ENCODE data around the gene ARMC2. TPM values are rescaled to one million over a fixed set of nuclear protein-coding genes. Genes with fewer than 3 reads are reported as not detected.
"Not testable (repeated sequence)": the region's sequence is repeated elsewhere in the genome, so short reads cannot be mapped to it uniquely, and the experiment has no call there.

Gene ARMC2
- total RNA-seq, 1 donor from 2014 or later: 2.8 TPM

DNA sequence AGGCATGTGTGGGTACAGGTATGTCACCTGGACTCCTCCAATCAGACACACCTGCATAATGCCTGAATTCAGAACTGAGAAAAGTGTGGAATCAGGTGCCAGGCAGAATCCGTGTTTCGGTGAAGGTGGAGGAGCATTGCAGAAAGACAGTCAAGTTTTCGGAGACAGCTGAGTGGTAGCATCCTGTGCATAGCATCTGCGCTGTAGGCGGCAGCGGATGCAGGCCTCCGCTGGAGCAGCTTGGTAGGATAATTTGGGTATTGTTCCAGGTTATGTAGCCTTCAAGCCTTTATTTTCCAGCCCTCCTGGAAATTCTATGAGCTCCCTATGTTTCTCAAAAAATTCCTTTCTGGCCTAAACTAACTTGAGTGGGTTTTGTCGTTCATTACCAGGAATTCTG lies 15.5 kb upstream of the ARMC2 start:
- no peak for DNase-seq

DNA sequence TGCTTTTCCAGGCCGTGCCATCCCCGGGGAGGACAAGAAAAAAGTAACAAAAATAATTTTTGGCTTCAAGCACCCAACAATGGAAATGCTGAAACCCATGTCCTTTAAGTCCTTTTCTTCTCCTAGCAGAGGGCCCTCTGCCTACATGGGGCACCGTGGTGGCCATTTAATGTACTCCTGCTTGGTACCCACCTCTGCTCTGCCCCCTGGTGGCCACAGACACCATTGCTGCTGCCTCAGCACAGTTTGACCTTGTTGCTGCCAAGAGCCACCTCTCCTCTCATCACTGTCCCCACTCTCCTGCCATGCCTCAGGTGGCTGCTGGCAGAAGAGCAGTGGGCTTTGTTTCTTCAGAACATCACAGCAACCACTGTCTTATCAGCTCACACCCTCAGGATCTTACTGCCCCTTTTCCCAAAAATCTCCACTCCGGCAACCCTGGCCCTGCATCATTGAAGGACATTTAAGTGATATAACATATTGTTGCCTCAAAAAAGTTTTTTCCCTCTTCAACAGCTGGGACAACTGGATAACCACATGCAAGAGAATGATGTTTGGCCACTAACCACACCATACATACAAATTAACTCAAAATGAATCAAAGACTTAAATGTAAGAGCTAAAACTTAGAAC lies 12.9 kb upstream of the ARMC2 start:
- peak; percentile 88 for DNase-seq

DNA sequence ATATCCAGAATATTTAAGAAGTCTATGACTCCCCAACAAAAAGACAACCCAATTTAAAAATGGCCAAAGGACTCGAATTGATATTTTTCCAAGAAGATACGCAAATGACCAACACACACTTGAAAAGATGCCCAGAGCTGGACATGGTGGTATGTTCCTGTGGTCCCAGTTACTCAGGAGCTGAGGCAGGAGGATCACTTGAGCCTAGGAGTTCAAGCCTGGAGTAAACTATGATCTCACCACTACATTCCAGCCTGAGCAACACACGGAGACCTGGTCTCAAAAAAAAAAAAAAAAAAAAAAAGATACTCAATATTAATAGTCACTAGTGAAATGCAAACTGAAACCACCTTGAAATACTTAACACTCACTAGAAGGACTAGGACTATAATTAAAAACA lies 12.2 kb upstream of the ARMC2 start:
- no peak for DNase-seq

DNA sequence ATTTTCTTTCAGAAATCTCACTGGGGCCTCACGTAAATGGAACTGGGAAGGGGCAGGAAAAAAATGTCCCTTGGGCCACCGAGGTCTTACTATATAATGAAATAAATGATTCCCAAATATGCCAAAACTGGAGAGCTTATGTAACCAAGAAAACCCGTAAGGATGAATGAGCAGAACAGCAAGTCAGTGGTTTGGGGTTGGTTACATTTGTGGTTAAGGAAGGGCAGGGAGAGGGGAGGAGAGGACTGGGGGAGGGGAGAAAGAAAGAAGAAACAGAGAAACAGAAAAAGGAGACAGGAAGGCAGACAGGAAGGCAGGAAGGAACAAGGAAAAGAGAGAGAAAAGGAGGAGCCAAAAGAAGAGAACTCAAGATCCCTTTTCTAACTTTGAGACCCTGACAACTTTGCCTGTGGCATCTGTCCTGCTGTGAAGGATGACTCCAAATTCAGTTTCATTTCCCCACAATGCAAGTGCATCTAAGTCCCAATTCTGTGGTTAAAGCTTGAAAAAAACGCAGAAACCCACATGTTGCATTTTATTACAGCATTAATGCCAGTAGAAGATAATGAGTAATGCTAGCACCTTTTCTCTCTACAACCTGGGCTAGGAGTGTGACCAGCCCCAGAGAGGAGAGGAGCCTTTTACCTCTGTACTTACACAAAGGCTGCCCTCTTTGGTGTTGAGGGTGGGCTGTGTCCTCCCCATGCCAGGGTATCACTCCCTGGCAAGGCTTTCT lies 10.8 kb upstream of the ARMC2 start:
- DNase-seq: no peak

DNA sequence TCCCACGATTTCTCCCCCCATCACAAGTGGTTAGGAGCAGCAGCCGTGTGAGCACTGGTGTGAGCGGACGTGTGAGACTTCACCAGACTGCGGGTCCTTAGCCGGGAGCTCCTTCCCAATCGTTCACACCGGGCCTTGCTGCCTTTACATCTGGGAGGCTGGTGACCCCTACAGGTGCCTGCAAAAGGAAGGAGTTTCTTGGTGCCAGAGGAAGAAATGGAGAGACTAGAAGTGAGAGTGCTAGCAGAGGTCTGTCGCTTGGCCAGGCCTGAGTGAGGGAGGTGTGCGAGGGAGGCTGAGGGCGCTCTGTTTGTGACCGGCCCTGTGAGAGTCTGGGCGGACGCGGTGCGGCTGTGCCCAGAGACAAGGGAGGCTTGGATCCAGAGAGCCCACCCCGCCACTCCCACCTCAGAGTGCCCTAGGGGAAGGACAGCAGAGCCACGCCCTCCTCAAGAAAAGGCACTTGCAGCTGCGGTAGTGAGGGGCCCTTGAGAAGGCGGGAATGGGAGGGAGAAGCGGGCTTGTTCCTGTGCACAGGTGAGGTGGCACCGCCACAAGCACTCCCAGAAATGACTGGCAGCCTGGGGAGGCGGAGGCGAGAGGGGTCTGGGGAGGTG lies 10.0 kb upstream of the ARMC2 start:
- peak; percentile 64 for DNase-seq

DNA sequence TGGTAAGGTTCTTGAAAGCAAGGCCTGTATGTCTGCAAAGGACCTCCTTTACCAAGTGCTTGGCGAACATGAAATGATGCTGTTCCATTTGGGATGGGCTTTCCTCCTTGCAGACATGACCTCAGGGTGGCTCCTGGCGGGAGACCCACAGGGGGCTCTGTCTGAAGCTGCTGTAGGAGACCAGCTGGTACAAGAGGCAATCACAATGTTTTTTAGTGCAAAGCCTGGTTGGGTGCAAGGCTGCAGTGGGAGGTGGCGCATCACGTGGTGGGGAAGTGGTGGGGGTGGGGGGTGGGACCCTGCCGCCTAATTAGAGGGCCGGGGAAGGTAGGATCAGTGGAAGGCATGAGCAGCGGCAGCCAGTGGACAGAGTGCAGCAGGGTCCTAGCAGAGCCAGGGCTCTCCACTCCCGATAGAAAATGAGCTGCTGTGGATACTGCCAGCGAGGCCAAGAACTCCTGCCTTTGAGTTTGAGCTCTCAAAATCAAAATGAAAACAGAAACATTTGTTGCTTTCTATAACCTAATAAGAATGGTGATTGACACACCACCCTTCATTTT lies 9.1 kb upstream of the ARMC2 start:
- no peak for DNase-seq

DNA sequence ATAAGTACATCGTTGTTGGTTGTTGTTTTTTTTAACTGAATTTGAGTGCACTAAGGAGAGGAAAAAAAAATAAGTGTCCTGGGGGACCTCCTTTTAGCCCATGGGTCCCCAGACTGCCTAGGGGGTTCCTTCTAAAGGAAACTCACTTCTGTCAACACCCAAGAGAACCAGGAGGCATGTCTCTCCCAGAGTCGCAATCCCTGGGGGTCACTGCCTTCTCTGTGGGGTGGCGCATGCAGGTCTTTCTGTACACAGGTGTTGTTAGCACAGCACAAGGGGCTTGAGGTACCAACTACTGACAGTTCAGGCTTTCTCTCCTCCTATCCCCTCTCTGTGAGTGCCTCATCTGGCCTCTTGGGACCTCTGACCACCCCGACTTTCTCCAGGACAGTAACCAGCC lies 7.3 kb upstream of the ARMC2 start:
- DNase-seq: no peak

DNA sequence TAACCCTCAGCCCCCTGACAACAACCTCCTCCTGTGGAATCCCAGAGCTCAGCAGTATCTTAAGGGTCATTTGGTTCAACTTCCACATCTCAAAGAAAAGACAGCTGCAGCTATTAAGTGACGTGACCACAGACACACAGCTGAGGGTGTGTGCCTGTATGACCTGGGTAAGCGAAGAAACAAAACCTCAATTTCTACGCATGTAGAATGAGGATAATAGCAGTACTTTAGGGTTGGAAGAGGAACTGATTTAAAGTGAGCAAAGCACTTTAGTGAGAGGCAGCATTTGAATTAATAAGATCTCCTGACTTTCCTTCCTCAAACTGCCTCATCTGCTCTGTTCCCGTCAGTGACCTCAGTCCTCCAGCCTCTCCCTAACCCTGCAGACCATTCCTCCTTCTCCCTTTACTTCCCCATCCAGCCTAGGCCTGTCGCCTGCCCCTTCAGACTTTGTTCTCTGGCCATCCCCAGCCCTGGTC lies 6.8 kb upstream of the ARMC2 start:
- DNase-seq: peak; percentile 35

DNA sequence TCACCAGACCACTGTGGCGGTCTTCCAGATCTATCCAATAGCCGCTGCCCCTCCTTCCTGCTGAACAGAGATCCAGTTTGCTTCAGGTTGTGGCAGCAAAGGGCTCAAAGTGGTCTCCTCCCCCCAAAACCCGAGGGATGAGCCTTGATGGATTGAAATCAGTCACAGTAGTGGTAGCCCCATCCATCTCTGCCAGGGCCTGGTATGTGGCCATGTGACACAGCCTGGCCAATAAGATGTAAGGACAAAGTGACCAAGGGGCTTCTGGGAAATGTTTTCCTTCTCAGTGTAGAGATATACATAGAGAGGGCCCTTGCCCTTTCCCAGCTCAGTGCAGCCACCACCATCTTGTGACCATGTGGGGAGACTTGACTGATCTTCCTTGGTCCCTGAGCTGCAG lies 4.1 kb upstream of the ARMC2 start:
- no peak for DNase-seq

DNA sequence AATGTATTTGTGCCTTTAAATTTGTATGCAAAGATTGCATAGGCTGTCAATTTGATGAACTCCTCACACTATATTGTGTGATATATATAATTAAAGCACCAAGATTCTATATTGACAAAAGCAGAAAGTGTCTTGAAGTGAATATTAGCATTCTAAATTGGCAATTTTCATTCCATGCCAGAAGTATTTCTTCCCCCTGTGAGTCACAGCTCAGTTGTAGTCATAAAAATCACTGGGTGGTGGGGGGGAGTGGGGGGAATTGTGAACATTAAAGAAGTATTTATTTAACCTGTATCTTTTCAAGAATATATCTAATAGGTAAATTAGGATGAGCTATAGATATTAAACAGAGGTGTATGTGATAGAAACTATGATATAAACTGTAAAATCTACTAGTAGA lies 3.1 kb upstream of the ARMC2 start:
- no peak for DNase-seq

DNA sequence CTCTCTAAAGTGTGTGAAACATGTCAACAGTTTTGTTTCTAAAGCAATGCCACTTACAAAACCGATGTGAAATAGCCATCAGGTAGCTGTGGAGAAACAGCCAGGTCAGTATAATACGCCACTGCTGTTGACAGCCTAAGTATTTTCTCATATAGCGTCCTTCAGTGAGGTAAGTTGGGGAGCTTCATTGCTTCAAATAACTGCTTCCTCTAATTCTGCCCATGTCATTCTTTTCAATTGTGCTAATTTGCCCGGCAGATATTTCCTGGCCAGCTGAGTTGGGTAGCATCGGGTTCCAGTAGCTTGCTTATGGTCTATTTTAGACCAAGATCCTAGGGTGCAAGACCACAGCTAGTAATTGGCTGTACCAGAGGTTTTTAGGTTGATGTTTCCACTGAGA lies 2.1 kb upstream of the ARMC2 start:
- no peak for DNase-seq

DNA sequence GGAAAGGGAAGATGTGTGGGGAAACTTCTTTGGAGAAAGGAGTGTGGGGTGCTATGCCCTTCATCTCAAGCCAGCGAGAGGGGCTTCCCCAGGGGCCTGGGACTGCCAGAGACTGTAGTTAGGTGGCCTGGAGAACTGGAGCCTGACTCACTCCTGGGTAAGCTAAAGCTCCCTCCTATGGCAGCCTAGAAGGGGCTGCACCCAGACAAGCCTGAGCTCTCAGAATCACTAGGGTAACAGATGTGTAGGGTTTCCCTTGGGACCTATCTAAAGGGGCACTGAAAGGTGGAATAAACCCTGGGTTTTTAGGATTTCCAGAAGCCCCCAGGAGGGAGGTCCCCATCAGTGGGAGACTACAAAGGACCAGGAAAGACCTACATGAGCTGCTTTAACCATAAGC lies 1.6 kb upstream of the ARMC2 start:
- DNase-seq: no peak

DNA sequence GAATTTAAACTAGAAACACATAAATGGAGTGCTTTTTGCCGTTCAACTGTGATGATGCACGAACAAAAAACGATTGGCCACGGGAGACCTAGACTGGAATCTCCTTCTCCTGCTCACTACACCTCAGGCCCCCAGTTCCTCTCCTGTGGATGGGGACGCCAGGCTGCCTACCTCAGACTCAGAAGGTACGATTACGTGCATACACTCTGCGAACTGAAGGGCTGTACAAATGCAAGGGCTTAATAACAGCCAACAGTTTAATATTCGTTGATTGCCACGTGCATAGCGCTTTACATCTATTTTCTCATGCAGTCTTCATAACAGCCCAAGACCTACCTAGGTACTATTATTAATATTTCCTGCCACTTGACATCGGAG lies 495 bp upstream of the ARMC2 start:
- DNase-seq: no peak

DNA sequence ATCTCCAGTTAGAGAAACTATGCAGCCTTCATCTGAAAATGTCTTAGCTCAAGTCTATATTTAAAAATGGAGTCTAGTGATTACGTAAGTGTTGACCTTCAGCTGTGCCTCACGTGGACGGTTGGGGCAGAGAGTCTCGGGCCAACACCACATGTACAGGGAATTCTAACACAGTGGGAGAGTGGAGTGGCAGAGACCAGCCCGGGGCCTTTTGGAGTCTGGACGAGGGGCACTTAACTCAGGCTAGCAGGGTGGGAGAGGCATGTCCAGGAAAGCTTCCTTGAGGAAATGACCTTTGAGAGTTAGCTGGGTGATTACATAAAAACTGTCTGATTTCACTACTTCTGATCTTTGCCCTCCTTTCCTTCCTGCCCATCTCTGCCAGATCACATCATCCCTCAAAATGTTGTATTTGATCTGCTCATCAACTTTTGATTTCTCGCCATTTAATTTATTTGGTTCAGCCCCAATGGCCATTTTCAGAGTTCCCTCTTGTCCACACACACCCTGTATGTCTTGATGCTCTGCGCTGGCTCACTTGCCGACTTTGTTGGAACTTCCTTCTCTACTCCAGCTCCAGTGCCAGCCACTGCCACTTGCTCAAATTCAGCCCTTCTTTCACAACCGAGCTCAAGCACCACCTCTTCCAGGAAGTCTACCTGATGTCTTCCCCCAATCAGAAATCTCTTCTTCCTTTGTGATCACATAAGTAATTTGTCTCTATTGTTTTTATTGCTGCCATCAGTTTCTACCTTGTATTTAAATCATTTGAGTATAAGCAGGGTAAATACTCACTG lies 2.6 kb downstream of the ARMC2 start:
- no peak for DNase-seq

DNA sequence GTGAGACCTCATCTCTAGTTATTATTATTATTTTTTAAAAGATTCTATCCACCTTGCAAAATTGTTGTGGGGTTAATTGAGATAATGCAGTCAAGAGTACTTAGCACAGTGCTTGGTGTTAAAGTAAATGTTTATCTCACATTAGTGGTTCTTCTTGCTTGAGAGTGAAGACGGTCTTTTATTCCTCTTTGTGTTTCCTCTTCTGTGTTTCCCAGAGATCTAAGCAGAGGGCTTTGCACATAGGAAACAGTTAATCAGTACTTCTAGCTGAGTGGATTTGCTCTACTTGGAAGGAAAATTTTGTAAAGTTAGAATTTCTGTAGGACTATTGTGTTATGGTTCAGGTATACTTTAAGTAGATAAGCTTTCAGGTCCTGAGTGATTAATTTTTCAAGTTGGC lies 3.5 kb downstream of the ARMC2 start:
- no peak for DNase-seq

DNA sequence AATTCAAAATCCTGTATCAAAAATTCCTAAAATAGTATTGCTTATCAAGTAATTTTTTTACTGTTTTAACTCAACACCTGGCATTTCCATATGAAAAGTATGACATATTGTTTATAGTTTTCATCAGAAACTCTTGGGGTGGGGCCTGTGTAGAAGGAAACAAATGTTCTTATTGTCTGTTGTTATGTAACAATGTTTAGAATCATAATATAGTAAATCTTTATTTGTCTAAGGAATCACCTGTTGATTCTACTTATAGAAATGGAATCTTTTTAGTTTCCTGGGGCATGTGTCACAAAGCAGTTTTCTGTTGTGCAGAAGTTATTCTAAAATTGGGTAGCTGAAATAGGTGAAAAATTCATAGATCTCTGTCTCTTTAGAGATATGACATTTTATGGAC lies 4.9 kb downstream of the ARMC2 start:
- DNase-seq: no peak

DNA sequence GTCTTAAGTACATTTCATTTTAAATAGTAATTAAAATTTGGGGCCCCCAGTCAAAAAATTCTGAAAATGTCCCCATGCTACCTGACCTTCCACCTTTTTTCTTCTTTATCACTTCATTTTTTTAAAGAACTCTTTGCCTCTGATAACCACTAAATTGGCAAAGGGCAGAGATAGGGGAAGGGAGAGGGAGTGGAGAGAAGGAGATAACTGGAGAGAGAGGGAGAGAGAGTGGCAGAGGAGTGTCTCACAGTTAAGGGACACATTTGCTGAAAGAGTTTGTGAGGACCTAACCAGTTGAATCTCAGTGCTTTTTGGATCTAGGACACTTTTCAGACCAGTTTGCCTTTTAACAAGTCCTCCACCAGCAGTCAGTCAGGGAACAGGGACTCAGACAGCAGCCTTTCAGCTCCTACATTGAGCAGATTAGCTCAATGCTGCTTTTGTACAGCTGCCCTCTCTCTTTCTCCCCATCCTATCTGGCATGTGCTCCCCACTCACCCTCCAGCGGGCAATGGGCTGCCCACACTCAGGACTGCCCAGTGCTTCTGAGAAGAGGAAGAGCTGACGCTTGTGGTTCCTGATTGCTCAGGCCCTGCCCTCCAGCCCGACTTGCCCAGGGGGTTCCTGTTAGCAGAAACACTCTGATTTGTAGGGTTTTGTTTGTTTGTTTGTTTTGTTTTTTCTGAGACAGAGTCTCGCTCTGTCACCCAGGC lies 14.4 kb downstream of the ARMC2 start:
- DNase-seq: no peak

DNA sequence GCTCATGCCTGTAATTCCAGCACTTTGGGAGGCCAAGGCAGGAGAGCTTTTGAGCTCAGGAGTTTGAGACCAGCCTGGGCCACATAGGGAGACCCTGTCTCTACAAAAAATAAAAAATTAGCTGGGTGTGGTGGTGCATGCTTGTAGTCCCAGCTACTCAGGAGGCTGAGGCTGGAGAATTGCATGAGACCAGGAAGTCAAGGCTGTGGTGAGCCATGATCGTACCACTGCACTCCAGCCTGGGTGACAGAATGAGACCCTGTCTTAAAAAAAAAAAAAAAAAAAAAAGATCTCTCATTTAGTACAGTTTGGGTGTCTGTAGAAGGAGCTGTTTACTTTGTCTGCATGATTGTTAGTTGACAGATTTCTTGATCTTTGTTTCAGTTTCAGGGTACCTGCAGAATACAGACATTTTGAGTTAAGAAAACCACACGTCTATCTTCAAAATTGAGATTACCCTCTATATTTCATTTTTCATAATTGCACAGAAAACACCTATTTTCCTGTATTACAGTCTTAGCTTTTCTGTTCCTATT lies 17.6 kb downstream of the ARMC2 start:
- DNase-seq: not testable (repeated sequence)

DNA sequence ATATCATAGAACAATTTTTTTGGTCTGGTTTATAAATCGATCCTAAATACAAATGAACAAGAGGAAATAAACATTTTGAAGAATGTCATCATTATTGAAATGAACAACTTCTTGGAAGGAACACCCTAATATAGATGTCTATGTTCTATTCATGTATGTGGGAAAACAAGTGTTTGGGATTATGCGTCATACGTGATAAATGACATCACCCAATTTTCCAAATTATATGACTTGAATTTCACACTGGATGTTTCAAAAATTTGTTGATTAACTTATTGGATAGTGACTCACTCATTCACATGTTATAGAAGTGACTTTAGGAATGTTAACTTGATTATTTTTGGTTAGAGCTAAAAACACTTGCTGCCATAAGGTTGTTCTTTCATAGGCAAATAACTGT lies 18.6 kb downstream of the ARMC2 start:
- no peak for DNase-seq

DNA sequence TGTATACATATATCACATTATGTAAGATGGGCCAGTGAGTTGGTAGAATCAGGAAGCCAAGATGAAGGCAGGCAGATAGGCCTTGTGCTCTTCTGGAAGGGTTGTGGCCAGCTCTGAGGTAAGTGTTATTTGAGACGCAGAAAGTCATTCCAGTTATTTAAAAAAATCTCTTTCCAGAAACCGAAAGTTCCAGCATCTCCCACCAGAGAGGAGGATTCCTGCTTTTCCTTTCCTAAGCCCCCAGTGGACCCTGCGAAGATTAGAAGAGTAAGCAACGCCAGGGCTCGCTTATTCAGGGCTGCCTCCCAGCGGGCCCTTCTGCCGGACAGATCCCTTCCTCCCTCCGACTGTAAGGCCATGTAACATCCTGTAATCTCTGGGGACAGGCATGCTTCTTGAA lies 20.4 kb downstream of the ARMC2 start:
- DNase-seq: no peak

DNA sequence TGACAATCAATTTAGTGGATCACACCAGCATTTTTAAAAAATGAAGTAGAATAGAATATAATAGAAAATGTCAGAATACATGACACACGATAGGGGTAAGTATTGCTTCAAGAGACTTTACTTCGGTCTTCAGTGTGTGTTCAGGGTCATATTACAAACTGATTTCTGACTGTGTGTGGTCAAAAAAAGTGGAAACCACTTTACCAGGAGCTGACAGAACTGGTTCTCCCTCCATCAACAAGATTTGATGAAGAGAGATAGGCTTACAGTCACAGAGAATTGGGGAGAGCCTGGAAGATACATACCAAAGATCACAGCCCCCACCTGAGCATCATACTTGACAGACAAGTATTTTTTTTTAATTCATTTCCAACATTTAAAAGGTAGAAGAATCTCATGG lies 21.7 kb downstream of the ARMC2 start:
- DNase-seq: no peak

DNA sequence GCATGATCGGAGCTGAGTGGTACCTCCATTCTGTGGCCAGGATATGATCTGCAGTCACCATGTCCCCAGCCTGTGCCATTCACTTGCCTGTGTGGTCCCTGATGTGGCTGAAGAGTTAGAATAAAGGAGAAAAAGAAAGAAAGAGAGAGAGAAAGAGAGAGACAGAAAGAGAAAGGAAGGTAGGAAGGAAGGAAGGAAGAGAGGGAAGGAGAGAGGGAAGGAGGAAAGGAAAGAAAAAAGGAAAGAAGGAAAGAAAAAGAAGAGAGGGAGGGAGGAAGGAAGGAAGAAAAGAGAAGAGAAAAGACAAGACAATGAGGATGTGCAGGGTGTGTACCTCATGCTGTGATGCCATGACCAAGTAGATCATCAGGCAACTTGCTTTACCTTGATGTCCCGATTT lies 22.1 kb downstream of the ARMC2 start:
- DNase-seq: no peak
